ENCODE results near the gene PINK1. TPM values are rescaled to one million over a fixed set of nuclear protein-coding genes. Genes with fewer than 3 reads are reported as not detected.

Gene PINK1
- polyA plus RNA-seq, 1 of the 3 experiments (the other 2 are of a cell fraction), result 24.4 TPM

DNA sequence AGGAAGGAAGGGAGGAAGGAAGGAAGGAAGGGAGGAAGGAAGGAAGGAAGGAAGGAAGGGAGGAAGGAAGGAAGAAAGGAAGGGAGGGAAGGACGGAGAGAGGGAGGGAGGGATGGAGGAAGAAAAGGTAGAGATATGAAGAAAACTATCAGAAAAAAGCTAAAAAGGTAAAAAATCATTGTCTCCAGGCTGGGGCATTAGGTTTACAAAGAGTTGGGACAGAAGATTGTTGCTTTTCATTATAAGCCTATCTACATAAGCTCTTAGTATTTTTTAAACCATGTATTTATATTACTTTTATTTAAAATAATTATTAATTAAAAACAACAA lies 7.2 kb upstream of the PINK1 start:
- POLR2A ChIA-PET, result no interaction called here
- H3K79me2 ChIP-seq (ENCODE audit: insufficient read depth), result no peaks in the 10 kb centered on the region
- H3K4me1 ChIP-seq (ENCODE audit: control insufficient read depth in 1 of 2, insufficient read depth in 2 of 2, low read depth in 1 of 2, low read length in 1 of 2), result no peaks in the 10 kb centered on the region; a peak in 1 of 4 replicates
- no peaks in the 10 kb centered on the region for H3K9me2 ChIP-seq
- CTCF ChIA-PET, result no interaction called here
- H4K20me1 ChIP-seq (ENCODE audit: insufficient read depth), result no peaks in the 10 kb centered on the region
- H3K9ac ChIP-seq, result no peak overlapping the region
- no peaks in the 10 kb centered on the region for H3K27me3 ChIP-seq (ENCODE audit: insufficient read depth)
- WGBS (ENCODE audit: low lambda C conversion rate), result 79% methylated on average over 1 of the region's 1 CpG
- no peak for TF ChIP-seq MEF2A (IDR thresholded peaks at IDR 0.05; ENCODE audit: borderline replicate concordance, low read depth)
- no peak for TF ChIP-seq POLR2AphosphoS5 (IDR thresholded peaks at IDR 0.05; ENCODE audit: low read depth, low read length)
- TF ChIP-seq FOSL2 (IDR thresholded peaks at IDR 0.05; ENCODE audit: borderline replicate concordance, low read depth), result no peak
- no peak overlapping the region for H3K4me2 ChIP-seq
- H3K27ac ChIP-seq (ENCODE audit: low read depth in 2 of 2, low read length in 1 of 2), result no peak overlapping the region
- no peaks in the 10 kb centered on the region for H3K36me3 ChIP-seq (replicated peaks in 1 of 2; ENCODE audit: control insufficient read depth in 1 of 2, insufficient read depth in 2 of 2, low read length in 1 of 2)
- no peak overlapping the region for H3K4me3 ChIP-seq (ENCODE audit: low read depth in 2 of 2, low read length in 1 of 2)
- H3K9me3 ChIP-seq, result no peaks in the 10 kb centered on the region
- H3F3A ChIP-seq (replicated peaks; ENCODE audit: insufficient read depth), result no peaks in the 10 kb centered on the region
- DNase-seq, result no peak
- H2AFZ ChIP-seq (ENCODE audit: low read depth), result no peak overlapping the region

- ChIA-PET CTCF (no interaction called here), POLR2A (no interaction called here)
- Histone ChIP-seq H3K4me2 (no peak overlapping the region), H3K27ac (ENCODE audit: low read depth in 2 of 2, low read length in 1 of 2) (no peak overlapping the region), H4K20me1 (ENCODE audit: insufficient read depth) (no peaks in the 10 kb centered on the region), H3K27me3 (ENCODE audit: insufficient read depth) (no peaks in the 10 kb centered on the region), H2AFZ (ENCODE audit: low read depth) (no peak overlapping the region), H3K4me3 (ENCODE audit: low read depth in 2 of 2, low read length in 1 of 2) (no peak overlapping the region), H3F3A (replicated peaks; ENCODE audit: insufficient read depth) (no peaks in the 10 kb centered on the region), H3K9ac (no peak overlapping the region), H3K9me2 (no peaks in the 10 kb centered on the region), H3K9me3 (no peaks in the 10 kb centered on the region), H3K36me3 (replicated peaks in 1 of 2; ENCODE audit: control insufficient read depth in 1 of 2, insufficient read depth in 2 of 2, low read length in 1 of 2) (no peaks in the 10 kb centered on the region), H3K79me2 (ENCODE audit: insufficient read depth) (no peaks in the 10 kb centered on the region), H3K4me1 (ENCODE audit: control insufficient read depth in 1 of 2, insufficient read depth in 2 of 2, low read depth in 1 of 2, low read length in 1 of 2) (no peaks in the 10 kb centered on the region; a peak in 1 of 4 replicates)
- no peak for DNase-seq
- no peak for TF ChIP-seq GATA2 (CRISPR knock-in tag; IDR thresholded peaks at IDR 0.05)
- TF ChIP-seq USF1 (IDR thresholded peaks at IDR 0.05; ENCODE audit: borderline replicate concordance, low read depth), result no peak
- no peak for TF ChIP-seq RFX5 (IDR thresholded peaks at IDR 0.05; ENCODE audit: low read length)
- TF ChIP-seq TCF12 (IDR thresholded peaks at IDR 0.05), result no peak
- TF ChIP-seq RCOR1 (IDR thresholded peaks at IDR 0.05; ENCODE audit: low read length), result no peak
- TF ChIP-seq EP300 (IDR thresholded peaks at IDR 0.05; ENCODE audit: borderline replicate concordance in 1 of 2, low read depth in 1 of 2, low read length in 1 of 2), result no peak
- TF ChIP-seq NRF1 (IDR thresholded peaks at IDR 0.05; ENCODE audit: low read depth, low read length), result no peak
- TF ChIP-seq, protein P1, sequence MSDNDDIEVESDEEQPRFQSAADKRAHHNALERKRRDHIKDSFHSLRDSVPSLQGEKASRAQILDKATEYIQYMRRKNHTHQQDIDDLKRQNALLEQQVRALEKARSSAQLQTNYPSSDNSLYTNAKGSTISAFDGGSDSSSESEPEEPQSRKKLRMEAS (IDR thresholded peaks at IDR 0.05; ENCODE audit: low read depth), result no peak
- no peak for TF ChIP-seq JUND (IDR thresholded peaks at IDR 0.05)
- no peak for TF ChIP-seq SMC3 (IDR thresholded peaks at IDR 0.05; ENCODE audit: low read depth, low read length)
- TF ChIP-seq YY1 (IDR thresholded peaks at IDR 0.05; ENCODE audit: low read depth), result no peak
- no peak for TF ChIP-seq FOXJ3 (CRISPR knock-in tag; IDR thresholded peaks at IDR 0.05)
- no peak for TF ChIP-seq POLR2AphosphoS5 (IDR thresholded peaks at IDR 0.05; ENCODE audit: low read depth, low read length)
- TF ChIP-seq MEF2A (IDR thresholded peaks at IDR 0.05; ENCODE audit: borderline replicate concordance, low read depth), result no peak
- TF ChIP-seq, protein P2, sequence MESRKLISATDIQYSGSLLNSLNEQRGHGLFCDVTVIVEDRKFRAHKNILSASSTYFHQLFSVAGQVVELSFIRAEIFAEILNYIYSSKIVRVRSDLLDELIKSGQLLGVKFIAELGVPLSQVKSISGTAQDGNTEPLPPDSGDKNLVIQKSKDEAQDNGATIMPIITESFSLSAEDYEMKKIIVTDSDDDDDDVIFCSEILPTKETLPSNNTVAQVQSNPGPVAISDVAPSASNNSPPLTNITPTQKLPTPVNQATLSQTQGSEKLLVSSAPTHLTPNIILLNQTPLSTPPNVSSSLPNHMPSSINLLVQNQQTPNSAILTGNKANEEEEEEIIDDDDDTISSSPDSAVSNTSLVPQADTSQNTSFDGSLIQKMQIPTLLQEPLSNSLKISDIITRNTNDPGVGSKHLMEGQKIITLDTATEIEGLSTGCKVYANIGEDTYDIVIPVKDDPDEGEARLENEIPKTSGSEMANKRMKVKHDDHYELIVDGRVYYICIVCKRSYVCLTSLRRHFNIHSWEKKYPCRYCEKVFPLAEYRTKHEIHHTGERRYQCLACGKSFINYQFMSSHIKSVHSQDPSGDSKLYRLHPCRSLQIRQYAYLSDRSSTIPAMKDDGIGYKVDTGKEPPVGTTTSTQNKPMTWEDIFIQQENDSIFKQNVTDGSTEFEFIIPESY (IDR thresholded peaks at IDR 0.05; ENCODE audit: borderline replicate concordance, low read depth), result no peak
- 21% methylated on average over 1 of the region's 1 CpG for WGBS (ENCODE audit: low lambda C conversion rate)
These were observed 6.7 kb upstream of the PINK1 start for GRCh38 chr1:20626524-20626923.
